H1 (cell line): ENCODE measurements around the gene TMEM169. TPM values are rescaled to one million over a fixed set of nuclear protein-coding genes. Genes with fewer than 3 reads are reported as not detected.
A peak's percentile ranks its signal among the peaks of the same experiment; 100 is the strongest.

Experiments used
- CTCF ChIA-PET: fragments of 300-600 bp; sonication (Branson Sonifier 250); formaldehyde crosslinking; loops from one replicate; lab custom pipeline; 2021; ENCODE audit not compliant: partially characterized antibody; lab: Charles Lee
- POLR2A ChIA-PET: fragments of 300-600 bp; sonication (Branson Sonifier 250); formaldehyde crosslinking; loops from one replicate; lab custom pipeline; 2021; ENCODE audit warnings: inconsistent platforms; ENCODE audit not compliant: partially characterized antibody; lab: Charles Lee
- DNase-seq, 2 experiments: peaks; one replicate each; pipeline versions ENCODE4 v3.0.0 to v3.0.0-alpha.2; 2010 to 2022; ENCODE audit warnings: low spot score in 2 of 2, low read depth in 1 of 2, mixed read lengths in 1 of 2
- FAIRE-seq: peaks from 2 replicates; lab custom pipeline; 2011; peaks lifted over from hg19 to GRCh38; lab: Jason Lieb, UNC
- H2AFZ ChIP-seq: 2 replicates; pipeline ENCODE4 v1.8.1; 2012; ENCODE audit warnings: low read length, inconsistent platforms
- H2AK5ac ChIP-seq: 2 replicates; pipeline ENCODE4 v1.6.1; 2013; ENCODE audit warnings: low read depth, low read length
- H2BK120ac ChIP-seq: replicated peaks from 2 replicates; pipeline ENCODE3; 2013; ENCODE audit warnings: low read depth, low read length, inconsistent platforms
- H2BK12ac ChIP-seq: 2 replicates; pipeline ENCODE4 v1.6.1; 2013; ENCODE audit warnings: low read depth, low read length
- H2BK15ac ChIP-seq: 2 replicates; pipeline ENCODE4 v1.6.1; 2013; ENCODE audit warnings: low read length
- H2BK20ac ChIP-seq: 2 replicates; pipeline ENCODE4 v1.6.1; 2013; ENCODE audit warnings: low read length
- H2BK5ac ChIP-seq: 2 replicates; pipeline ENCODE4 v1.6.1; 2013; ENCODE audit warnings: low read depth, low read length
- H3K14ac ChIP-seq: 2 replicates; pipeline ENCODE4 v1.6.1; 2013; ENCODE audit warnings: inconsistent platforms; ENCODE audit not compliant: insufficient read length
- H3K18ac ChIP-seq: 2 replicates; pipeline ENCODE4 v1.6.1; 2013; ENCODE audit warnings: low read length; ENCODE audit errors: extremely low read depth
- H3K23ac ChIP-seq: 2 replicates; pipeline ENCODE4 v1.6.1; 2013; ENCODE audit warnings: inconsistent platforms; ENCODE audit not compliant: insufficient read length
- H3K23me2 ChIP-seq: 2 replicates; pipeline ENCODE4 v1.6.1; 2013; ENCODE audit warnings: low read depth, low read length
- H3K27ac ChIP-seq: 2 replicates; pipeline ENCODE4 v1.6.1; 2011; ENCODE audit warnings: low read depth, low read length, inconsistent platforms
- H3K27me3 ChIP-seq, 4 experiments: replicated peaks in 1 of 4; 1 replicate in 1 of 4; 2 replicates in 3 of 4; pipeline versions ENCODE4 v1.6.1 to v1.8.1; 2011 to 2013; ENCODE audit warnings: low read length in 3 of 4, mild to moderate bottlenecking in 3 of 4, inconsistent platforms in 2 of 4, mixed read lengths in 2 of 4, moderate library complexity in 1 of 4; ENCODE audit not compliant: control insufficient read depth in 3 of 4, insufficient read depth in 3 of 4; ENCODE audit errors: extremely low read depth in 1 of 4
- H3K36me3 ChIP-seq, 4 experiments: 2 replicates each; pipeline versions ENCODE4 v1.6.1 to v1.8.1; 2011 to 2013; ENCODE audit warnings: mild to moderate bottlenecking in 4 of 4, low read length in 3 of 4, moderate library complexity in 2 of 4, control low read depth in 1 of 4, inconsistent platforms in 1 of 4; ENCODE audit not compliant: insufficient read depth in 4 of 4, control insufficient read depth in 2 of 4
- H3K4ac ChIP-seq: replicated peaks from 2 replicates; pipeline ENCODE3; 2013; ENCODE audit warnings: low read length, low read depth, mixed read lengths, inconsistent platforms; ENCODE audit not compliant: insufficient read length
- H3K4me1 ChIP-seq, 4 experiments: replicated peaks in 1 of 4; 1 replicate in 1 of 4; 2 replicates in 3 of 4; pipeline versions ENCODE4 v1.6.1 to v1.8.1; 2011 to 2013; ENCODE audit warnings: low read length in 3 of 4, inconsistent platforms in 2 of 4, mixed read lengths in 1 of 4; ENCODE audit not compliant: insufficient read depth in 4 of 4, control insufficient read depth in 3 of 4
- H3K4me2 ChIP-seq, 2 experiments: 2 replicates each; pipeline versions ENCODE4 v1.6.1 to v1.8.1; 2011 to 2013; ENCODE audit warnings: low read depth in 2 of 2, low read length in 2 of 2, control low read depth in 1 of 2, inconsistent platforms in 1 of 2, mild to moderate bottlenecking in 1 of 2; ENCODE audit not compliant: insufficient read depth in 1 of 2
- H3K4me3 ChIP-seq, 4 experiments: fragments of 200-600, 300-600 bp in 1 of 4; sonication (generic), shearing (Covaris generic), sonication (Bioruptor Twin) in 1 of 4; 2 replicates each; pipeline versions ENCODE4 v1.5.1 to v1.8.1; 2011 to 2016; ENCODE audit warnings: low read length in 4 of 4, low read depth in 3 of 4, control low read depth in 2 of 4, inconsistent platforms in 2 of 4, mild to moderate bottlenecking in 2 of 4, mixed read lengths in 1 of 4, moderate library complexity in 1 of 4; ENCODE audit not compliant: insufficient read depth in 2 of 4; ENCODE audit errors: extremely low read depth in 1 of 4
- H3K56ac ChIP-seq: replicated peaks from 2 replicates; pipeline ENCODE3; 2013; ENCODE audit warnings: low read depth, mild to moderate bottlenecking, mixed read lengths, low read length, inconsistent platforms; ENCODE audit not compliant: insufficient read length
- H3K79me1 ChIP-seq: 2 replicates; pipeline ENCODE4 v1.6.1; 2013; ENCODE audit warnings: low read depth, low read length, control low read depth
- H3K79me2 ChIP-seq, 2 experiments: 2 replicates each; pipeline versions ENCODE4 v1.6.1 to v1.8.1; 2012 to 2013; ENCODE audit warnings: low read length in 2 of 2, mild to moderate bottlenecking in 2 of 2, inconsistent platforms in 1 of 2; ENCODE audit not compliant: insufficient read depth in 2 of 2, control insufficient read depth in 1 of 2
- H3K9ac ChIP-seq, 4 experiments: replicated peaks in 1 of 4; 1 replicate in 1 of 4; 2 replicates in 3 of 4; pipeline versions ENCODE4 v1.6.1 to v1.8.1; 2011 to 2013; ENCODE audit warnings: low read depth in 3 of 4, low read length in 3 of 4, control low read depth in 2 of 4, mild to moderate bottlenecking in 2 of 4, moderate library complexity in 2 of 4, inconsistent platforms in 1 of 4; ENCODE audit errors: extremely low read depth in 1 of 4
- H3K9me3 ChIP-seq, 2 experiments: 2 replicates each; pipeline versions ENCODE4 v1.6.1 to v1.8.1; 2012 to 2013; ENCODE audit warnings: mild to moderate bottlenecking in 2 of 2, moderate library complexity in 2 of 2, control low read depth in 1 of 2, inconsistent platforms in 1 of 2, low read depth in 1 of 2, low read length in 1 of 2, mixed read lengths in 1 of 2; ENCODE audit not compliant: insufficient read depth in 2 of 2
- H4K20me1 ChIP-seq, 2 experiments: replicated peaks in 1 of 2; 2 replicates each; pipeline versions ENCODE3 to v1.8.1; 2011 to 2013; ENCODE audit warnings: inconsistent platforms in 2 of 2, low read length in 2 of 2, mild to moderate bottlenecking in 1 of 2; ENCODE audit not compliant: insufficient read depth in 2 of 2, control insufficient read depth in 1 of 2
- H4K5ac ChIP-seq: 2 replicates; pipeline ENCODE4 v1.6.1; 2013; ENCODE audit warnings: low read length, low read depth, mixed read lengths, inconsistent platforms; ENCODE audit not compliant: insufficient read length
- H4K8ac ChIP-seq: 2 replicates; pipeline ENCODE4 v1.8.0; 2013; ENCODE audit warnings: mild to moderate bottlenecking, moderate library complexity, low read length, inconsistent platforms; ENCODE audit not compliant: insufficient read depth; ENCODE audit errors: extremely low read depth
- H4K91ac ChIP-seq: replicated peaks from 2 replicates; pipeline ENCODE3; 2013; ENCODE audit warnings: low read length, mixed read lengths, inconsistent platforms; ENCODE audit not compliant: insufficient read length
- GTF2F1 ChIP-seq: IDR thresholded peaks from 2 replicates; pipeline ENCODE4 v1.6.1; 2012; ENCODE audit warnings: low read depth, low read length, improper control_type of control experiment, borderline replicate concordance
- POU5F1 ChIP-seq: IDR thresholded peaks from 2 replicates; pipeline ENCODE4 v1.6.1; 2011; ENCODE audit warnings: low read depth, mild to moderate bottlenecking, low read length, moderate library complexity
- SP1 ChIP-seq: IDR thresholded peaks from 2 replicates; pipeline ENCODE4 v1.6.1; 2011; ENCODE audit warnings: low read depth, low read length
- WGBS, 2 experiments: shearing (Covaris generic) in 1 of 2; methylation state at CpG; one replicate each; pipeline versions ENCODE4 v1.1.6 to v1.1.7; 2013 to 2015; ENCODE audit warnings: low lambda C conversion rate in 2 of 2, mixed read lengths in 2 of 2, inconsistent platforms in 1 of 2, low coverage in 1 of 2, missing lambda C conversion rate in 1 of 2; ENCODE audit not compliant: insufficient replicate concordance in 2 of 2, insufficient coverage in 1 of 2, insufficient read length in 1 of 2; ENCODE audit errors: extremely low coverage in 1 of 2, missing lambda C conversion rate in 1 of 2; 5-methylcytosine and 5-hydroxymethylcytosine counted together
- polyA plus RNA-seq, 7 experiments: library from polyadenylated mRNA; depleted of rRNA in 3 of 7; stranded (reverse) in 5 of 7; unstranded in 2 of 7; fragments of >200 nt in 5 of 7; fragments of 200-250 nt in 2 of 7; gene quantifications; 1 replicate in 5 of 7; 2 replicates in 1 of 7; 4 replicates in 1 of 7; pipeline versions ENCODE4 v1.2.1 to v1.2.3, GENCODE V29; 2011 to 2013; ENCODE audit warnings: missing spikeins in 2 of 7, mixed read lengths in 2 of 7
- total RNA-seq: library from RNA; stranded (reverse); fragmentation: NEBNext Ultra II Directional; extraction: Animal tissue kit (Norgen Biotek cat#: 25700); gene quantifications from 2 replicates; pipeline ENCODE4 v1.2.1, GENCODE V29; 2021
- TF ChIP-seq, protein P1 (sequence below): IDR thresholded peaks from 2 replicates; pipeline ENCODE4 v1.6.1; 2011; ENCODE audit warnings: low read length, improper control_type of control experiment

TMEM169 gene
- total and polyA plus RNA-seq, 2 of the 8 experiments (the other 6 are each of a cell fraction or from before 2014, with no cell fraction given) = 0.41 to 2.4 TPM

DNA sequence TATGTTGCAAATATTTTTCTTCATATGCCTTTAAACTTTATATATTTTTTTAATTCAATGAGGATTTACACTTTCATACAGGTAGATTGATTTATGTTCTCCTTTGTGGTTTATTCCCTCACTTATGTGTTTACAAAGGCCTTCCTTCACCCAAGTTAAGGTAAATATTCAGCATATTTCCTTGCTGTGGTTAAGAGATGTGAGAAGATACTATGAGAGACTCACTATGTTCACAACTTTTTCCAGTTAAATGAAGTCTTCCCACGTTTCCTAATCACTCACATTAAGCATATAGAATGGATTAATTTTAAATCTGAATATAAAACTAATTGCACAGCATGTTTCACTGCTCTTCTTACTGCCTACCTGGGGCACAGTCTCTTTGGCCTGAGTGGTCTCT is 707 bp upstream of the TMEM169 start:
- Histone ChIP-seq H3K4ac (no peak overlapping the region), H3K27ac (peak overlapping the region; percentile 37; the same call in 1 of the 2 replicates), H3K36me3 (no peaks in the 10 kb centered on the region), H2AK5ac (no peak overlapping the region), H3K27me3 (no peaks in the 10 kb centered on the region), H4K8ac (peak overlapping the region; percentile 81; the same call in 1 of the 2 replicates), H3K4me1 (peaks cover 3 to 15% (median 14%) of the 10 kb centered on the region in 4 experiments; a peak in 5 of 7 replicates), H3K18ac (peak overlapping the region; percentile 98), H3K4me3 (peak overlapping the region; percentile 53 to 92 (median 81)), H3K79me1 (no peaks in the 10 kb centered on the region; the same call in 1 of the 2 replicates), H3K56ac (peak overlapping the region; percentile 90), H2BK15ac (no peak overlapping the region), H4K20me1 (peaks cover 0 to 1% of the 10 kb centered on the region in 2 experiments), H3K79me2 (peaks cover 0 to 16% of the 10 kb centered on the region in 2 experiments; a peak in 1 of 4 replicates), H2BK20ac (no peak overlapping the region), H3K23ac (no peak overlapping the region), H2BK12ac (peak overlapping the region; percentile 77; the same call in 1 of the 2 replicates), H4K5ac (peak overlapping the region; percentile 100), H4K91ac (peak overlapping the region; percentile 96), H2BK120ac (no peak overlapping the region), H3K9me3 (no peaks in the 10 kb centered on the region), H3K9ac (peak overlapping the region; percentile 55 to 81 (median 67)), H2BK5ac (peak overlapping the region; percentile 80), H3K4me2 (peak overlapping the region; percentile 93), H3K23me2 (peaks cover 7% of the 10 kb centered on the region), H3K14ac (no peak overlapping the region), H2AFZ (peak overlapping the region; percentile 79)
- FAIRE-seq = no peak
- ChIA-PET POLR2A (interaction anchor here (0.6 to 5.6 kb wide), 13 partner anchors 9 to 1965 kb away, joined by 3 to 73 read pairs (median 4); partner anchors contain the start of gene XRCC5), CTCF (interaction anchor here (0.7 to 3.9 kb wide), 7 partner anchors 13 to 177 kb away, joined by 3 to 18 read pairs (median 4); partner anchors contain the start of gene XRCC5)
- WGBS, 2 experiments = 0% methylated on average over 1 of the region's 1 CpG; no CpG with 5 or more reads in 1 of the 2 experiments
- TF ChIP-seq SP1 (no peak), GTF2F1 (no peak), POU5F1 (no peak)
- TF ChIP-seq, protein P1, sequence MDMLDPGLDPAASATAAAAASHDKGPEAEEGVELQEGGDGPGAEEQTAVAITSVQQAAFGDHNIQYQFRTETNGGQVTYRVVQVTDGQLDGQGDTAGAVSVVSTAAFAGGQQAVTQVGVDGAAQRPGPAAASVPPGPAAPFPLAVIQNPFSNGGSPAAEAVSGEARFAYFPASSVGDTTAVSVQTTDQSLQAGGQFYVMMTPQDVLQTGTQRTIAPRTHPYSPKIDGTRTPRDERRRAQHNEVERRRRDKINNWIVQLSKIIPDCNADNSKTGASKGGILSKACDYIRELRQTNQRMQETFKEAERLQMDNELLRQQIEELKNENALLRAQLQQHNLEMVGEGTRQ = no peak
- DNase-seq = no peak
